ENCODE data around the gene PVALB. TPM values are rescaled to one million over a fixed set of nuclear protein-coding genes. Genes with fewer than 3 reads are reported as not detected.

The PVALB gene
- total RNA-seq, 1 donor from 2014 or later = not detected

DNA sequence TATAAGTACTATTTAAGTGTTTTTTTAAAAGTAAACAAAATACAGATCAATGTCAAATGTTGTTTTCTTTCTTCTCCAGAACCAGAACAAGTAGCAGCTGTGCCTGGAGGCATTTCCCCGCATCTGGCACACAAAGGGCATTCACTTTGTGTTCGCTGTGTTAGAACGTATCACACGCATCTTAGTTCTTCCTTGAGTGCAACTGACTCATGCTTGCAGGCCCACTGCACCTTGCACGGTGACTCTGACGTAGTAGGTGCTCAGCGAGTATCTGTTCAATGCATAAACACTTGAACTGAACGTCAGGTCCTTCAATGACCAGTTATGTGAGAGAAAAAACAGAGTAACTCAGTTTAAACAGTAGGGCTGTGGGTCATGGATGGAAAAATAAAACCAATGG is 44.4 kb downstream of the PVALB start:
- TF ChIP-seq, protein P1, sequence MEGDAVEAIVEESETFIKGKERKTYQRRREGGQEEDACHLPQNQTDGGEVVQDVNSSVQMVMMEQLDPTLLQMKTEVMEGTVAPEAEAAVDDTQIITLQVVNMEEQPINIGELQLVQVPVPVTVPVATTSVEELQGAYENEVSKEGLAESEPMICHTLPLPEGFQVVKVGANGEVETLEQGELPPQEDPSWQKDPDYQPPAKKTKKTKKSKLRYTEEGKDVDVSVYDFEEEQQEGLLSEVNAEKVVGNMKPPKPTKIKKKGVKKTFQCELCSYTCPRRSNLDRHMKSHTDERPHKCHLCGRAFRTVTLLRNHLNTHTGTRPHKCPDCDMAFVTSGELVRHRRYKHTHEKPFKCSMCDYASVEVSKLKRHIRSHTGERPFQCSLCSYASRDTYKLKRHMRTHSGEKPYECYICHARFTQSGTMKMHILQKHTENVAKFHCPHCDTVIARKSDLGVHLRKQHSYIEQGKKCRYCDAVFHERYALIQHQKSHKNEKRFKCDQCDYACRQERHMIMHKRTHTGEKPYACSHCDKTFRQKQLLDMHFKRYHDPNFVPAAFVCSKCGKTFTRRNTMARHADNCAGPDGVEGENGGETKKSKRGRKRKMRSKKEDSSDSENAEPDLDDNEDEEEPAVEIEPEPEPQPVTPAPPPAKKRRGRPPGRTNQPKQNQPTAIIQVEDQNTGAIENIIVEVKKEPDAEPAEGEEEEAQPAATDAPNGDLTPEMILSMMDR (IDR thresholded peaks at IDR 0.05; ENCODE audit: borderline replicate concordance) = no peak
- no peaks in the 10 kb centered on the region for H3K9me3 ChIP-seq (replicated peaks)
- no peaks in the 10 kb centered on the region for H3K27me3 ChIP-seq (ENCODE audit: low read depth)
- H3K4me3 ChIP-seq = no peak overlapping the region
- DNase-seq = no peak
- H3K4me1 ChIP-seq = peaks cover 38% of the 10 kb centered on the region
- H3K36me3 ChIP-seq = peaks cover 14% of the 10 kb centered on the region
- intact Hi-C loops (cut with micrococcal nuclease) = no loop called here
- no peak overlapping the region for H3K27ac ChIP-seq (replicated peaks)

DNA sequence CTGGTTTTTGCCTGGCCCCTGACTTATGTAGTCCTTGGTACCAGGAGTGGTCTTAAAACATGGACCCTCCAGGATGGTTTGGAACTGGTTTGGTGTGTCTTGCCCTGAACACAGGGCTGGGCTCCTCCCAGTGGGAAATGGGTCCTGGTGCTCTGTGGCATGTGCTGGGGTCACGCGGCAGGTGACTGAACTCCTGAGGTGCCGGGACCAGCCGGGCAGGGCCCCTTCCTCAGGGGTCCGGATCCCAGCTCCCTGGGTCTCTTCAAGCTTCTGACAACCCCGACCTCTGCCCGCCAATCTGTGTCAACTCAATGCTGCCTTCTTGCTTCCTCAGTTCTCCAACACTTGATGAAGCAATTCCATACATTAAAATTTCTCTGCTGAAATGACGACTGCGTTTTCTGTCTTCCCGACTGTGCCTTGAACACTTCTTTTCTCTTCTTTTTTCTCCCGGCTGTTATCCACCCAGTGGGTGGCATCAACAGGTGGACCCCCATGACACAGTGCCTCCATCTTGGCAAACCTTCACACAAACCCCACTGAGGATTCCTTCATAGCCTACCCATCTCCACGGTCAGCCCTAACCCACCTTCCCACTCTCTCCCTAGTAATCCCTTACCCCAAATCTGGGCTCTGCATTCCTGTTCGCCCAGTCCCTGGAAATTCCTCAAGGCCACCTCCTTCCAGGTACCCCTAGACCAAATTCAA is 45.3 kb downstream of the PVALB start:
- Histone ChIP-seq H3K9me3 (replicated peaks) (no peaks in the 10 kb centered on the region), H3K4me3 (no peak overlapping the region), H3K27me3 (ENCODE audit: low read depth) (no peaks in the 10 kb centered on the region), H3K4me1 (peaks cover 34% of the 10 kb centered on the region), H3K27ac (replicated peaks) (no peak overlapping the region), H3K36me3 (peaks cover 21% of the 10 kb centered on the region)
- intact Hi-C loops (cut with micrococcal nuclease) = no loop called here
- DNase-seq = no peak
- TF ChIP-seq, protein P1 (IDR thresholded peaks at IDR 0.05; ENCODE audit: borderline replicate concordance) = no peak

DNA sequence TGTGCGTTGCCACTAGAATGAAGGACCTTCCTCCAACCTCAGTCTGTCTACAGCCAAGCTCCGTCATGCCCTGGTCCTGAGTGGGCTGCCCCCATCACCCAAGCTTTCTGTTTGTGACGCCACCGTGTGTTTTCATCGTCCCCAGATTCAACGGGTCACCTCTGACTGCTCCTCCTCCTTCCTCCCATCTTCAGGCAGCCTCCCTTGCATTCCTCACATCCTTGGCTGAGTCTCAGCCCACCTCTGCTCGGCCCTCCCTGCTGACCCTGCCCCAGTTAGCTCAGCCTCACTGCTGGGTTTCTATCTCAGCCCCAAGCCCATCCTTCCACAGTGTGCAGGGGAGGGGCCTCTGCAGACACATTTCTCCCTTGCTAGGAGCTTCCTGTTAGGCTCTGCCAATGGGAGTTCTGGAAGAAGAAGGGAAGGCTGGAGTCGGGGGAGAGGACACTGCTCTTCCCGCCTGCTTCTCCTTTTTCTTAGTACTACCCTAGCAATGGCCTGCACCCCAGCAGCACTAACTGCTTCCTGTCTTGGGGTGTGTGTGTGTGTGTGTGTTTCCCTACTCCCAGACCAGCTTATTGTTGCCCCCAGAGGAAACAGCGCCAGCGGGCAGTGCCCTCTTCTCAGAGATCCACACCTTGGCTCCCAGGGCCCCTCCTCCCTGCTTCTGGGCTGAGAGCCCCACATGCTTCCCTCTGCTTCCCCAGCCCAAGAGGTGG is 46.2 kb downstream of the PVALB start:
- Histone ChIP-seq H3K36me3 (peaks cover 26% of the 10 kb centered on the region), H3K4me3 (no peak overlapping the region), H3K27me3 (ENCODE audit: low read depth) (no peaks in the 10 kb centered on the region), H3K9me3 (replicated peaks) (no peaks in the 10 kb centered on the region), H3K27ac (replicated peaks) (no peak overlapping the region), H3K4me1 (peaks cover 32% of the 10 kb centered on the region)
- intact Hi-C loops (cut with micrococcal nuclease) = no loop called here
- TF ChIP-seq, protein P1 (IDR thresholded peaks at IDR 0.05; ENCODE audit: borderline replicate concordance) = no peak
- DNase-seq = no peak

DNA sequence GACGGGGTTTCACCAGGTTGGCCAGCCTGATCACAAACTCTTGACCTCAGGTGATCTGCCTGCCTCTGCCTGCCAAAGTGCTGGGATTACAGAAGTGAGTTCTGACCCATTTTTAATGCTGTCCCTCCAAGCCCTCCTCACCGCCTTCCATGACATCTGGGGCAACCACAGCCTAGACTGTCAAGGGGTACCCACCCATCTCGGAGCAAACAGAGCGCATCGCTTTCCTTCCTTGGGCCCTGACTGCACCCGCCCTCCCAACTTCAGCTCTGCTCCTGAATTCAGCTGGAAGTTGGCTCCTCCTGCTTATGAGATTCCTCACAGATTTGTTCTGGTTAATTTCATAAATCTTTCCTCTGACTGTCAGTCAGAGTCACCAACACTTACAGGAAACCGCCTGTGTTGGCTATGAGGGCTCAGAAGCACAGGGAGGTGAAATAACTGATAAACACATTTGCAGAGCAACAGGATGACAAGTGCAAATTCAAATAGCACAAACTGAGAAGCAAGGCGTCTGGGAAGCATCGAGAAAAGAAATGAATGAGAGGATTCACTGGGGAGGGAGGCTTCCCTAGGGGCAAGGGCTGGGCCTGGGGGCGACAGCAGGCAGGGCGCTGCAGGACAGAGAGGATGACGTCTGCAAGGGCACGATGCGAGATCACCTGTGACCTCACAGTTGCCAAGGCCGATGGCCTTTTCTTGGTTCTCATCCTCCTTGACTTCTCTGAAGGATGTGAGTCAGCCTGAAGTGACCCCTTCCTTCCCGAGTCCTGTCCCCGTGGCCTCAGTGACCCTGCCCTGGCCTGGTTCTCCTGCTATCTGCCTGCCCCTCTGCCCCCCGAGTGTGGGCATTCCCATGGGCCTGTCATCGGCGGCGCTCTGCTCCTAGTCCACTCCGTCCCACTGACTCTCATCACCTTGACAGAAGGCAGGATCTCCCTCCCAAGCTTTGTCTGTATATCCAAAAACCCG is 47.0 kb downstream of the PVALB start:
- Histone ChIP-seq H3K27me3 (ENCODE audit: low read depth) (no peaks in the 10 kb centered on the region), H3K36me3 (peaks cover 32% of the 10 kb centered on the region), H3K27ac (replicated peaks) (no peak overlapping the region), H3K4me3 (no peak overlapping the region), H3K4me1 (peaks cover 23% of the 10 kb centered on the region), H3K9me3 (replicated peaks) (no peaks in the 10 kb centered on the region)
- DNase-seq = no peak
- intact Hi-C loops (cut with micrococcal nuclease) = no loop called here
- TF ChIP-seq, protein P1 (IDR thresholded peaks at IDR 0.05; ENCODE audit: borderline replicate concordance) = no peak

DNA sequence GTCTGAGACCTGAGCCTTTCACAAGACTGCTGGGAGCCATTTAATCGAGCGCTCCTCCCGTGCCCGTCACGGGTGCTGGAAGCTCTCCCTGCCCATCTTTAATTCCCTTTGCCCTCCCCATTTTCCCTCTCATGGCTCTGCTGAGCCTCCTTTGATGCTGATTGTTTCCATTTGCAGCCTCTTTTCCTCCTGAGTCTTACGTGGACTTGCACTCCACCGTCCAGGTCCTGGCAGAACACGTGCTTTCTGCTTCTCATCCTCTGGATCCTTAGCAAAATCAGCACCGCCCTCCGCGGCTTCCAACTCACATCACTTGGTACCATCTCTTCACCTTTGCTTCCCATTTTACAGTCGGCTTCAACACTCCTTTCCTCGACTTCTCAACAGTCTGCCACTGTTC is 48.2 kb downstream of the PVALB start:
- Histone ChIP-seq H3K4me3 (no peak overlapping the region), H3K36me3 (peaks cover 35% of the 10 kb centered on the region), H3K27me3 (ENCODE audit: low read depth) (no peaks in the 10 kb centered on the region), H3K9me3 (replicated peaks) (no peaks in the 10 kb centered on the region), H3K27ac (replicated peaks) (no peak overlapping the region), H3K4me1 (peaks cover 16% of the 10 kb centered on the region)
- DNase-seq = no peak
- TF ChIP-seq, protein P1 (IDR thresholded peaks at IDR 0.05; ENCODE audit: borderline replicate concordance) = no peak
- intact Hi-C loops (cut with micrococcal nuclease) = no loop called here
